Neutrophil (primary cell): Measurements from ENCODE around the gene ZER1.
A peak's percentile ranks its signal among the peaks of the same experiment; 100 is the strongest.
"Not testable (repeated sequence)": the region's sequence is repeated elsewhere in the genome, so short reads cannot be mapped to it uniquely, and the experiment has no call there.

Experiments used
- H3K27ac ChIP-seq: fragments of 200-600 bp; sonication (generic); 2 replicates; pipeline ENCODE4 v1.5.1; 2016; ENCODE audit warnings: mild to moderate bottlenecking, moderate library complexity
- H3K27me3 ChIP-seq: fragments of 200-600 bp; sonication (generic); 2 replicates; pipeline ENCODE4 v1.6.0; 2016; ENCODE audit warnings: mild to moderate bottlenecking
- H3K36me3 ChIP-seq: fragments of 200-600 bp; sonication (generic); 2 replicates; pipeline ENCODE4 v1.5.1; 2017
- H3K4me1 ChIP-seq, 2 experiments: fragments of 200-600 bp in 1 of 2; sonication (generic) in 1 of 2; 1 replicate in 1 of 2; 2 replicates in 1 of 2; pipeline versions ENCODE4 v1.5.1 to v1.6.1; 2013 to 2016; ENCODE audit warnings: low read depth in 1 of 2, low read length in 1 of 2, mild to moderate bottlenecking in 1 of 2, moderate library complexity in 1 of 2; ENCODE audit not compliant: control insufficient read depth in 1 of 2, insufficient read depth in 1 of 2
- H3K4me3 ChIP-seq, 2 experiments: fragments of 200-600 bp in 1 of 2; sonication (generic) in 1 of 2; 1 replicate in 1 of 2; 2 replicates in 1 of 2; pipeline ENCODE4 v1.5.1; 2013 to 2016; ENCODE audit warnings: low read depth in 1 of 2, low read length in 1 of 2, mild to moderate bottlenecking in 1 of 2, moderate library complexity in 1 of 2
- H3K9me3 ChIP-seq: fragments of 200-600 bp; sonication (generic); 2 replicates; pipeline ENCODE4 v1.5.1; 2016
- TF ChIP-seq, protein P1 (sequence below): fragments of 200-600 bp; sonication (generic); IDR thresholded peaks from 2 replicates; pipeline ENCODE4 v1.5.1; 2016; ENCODE audit warnings: antibody characterized with exemption

The ZER1 gene

DNA sequence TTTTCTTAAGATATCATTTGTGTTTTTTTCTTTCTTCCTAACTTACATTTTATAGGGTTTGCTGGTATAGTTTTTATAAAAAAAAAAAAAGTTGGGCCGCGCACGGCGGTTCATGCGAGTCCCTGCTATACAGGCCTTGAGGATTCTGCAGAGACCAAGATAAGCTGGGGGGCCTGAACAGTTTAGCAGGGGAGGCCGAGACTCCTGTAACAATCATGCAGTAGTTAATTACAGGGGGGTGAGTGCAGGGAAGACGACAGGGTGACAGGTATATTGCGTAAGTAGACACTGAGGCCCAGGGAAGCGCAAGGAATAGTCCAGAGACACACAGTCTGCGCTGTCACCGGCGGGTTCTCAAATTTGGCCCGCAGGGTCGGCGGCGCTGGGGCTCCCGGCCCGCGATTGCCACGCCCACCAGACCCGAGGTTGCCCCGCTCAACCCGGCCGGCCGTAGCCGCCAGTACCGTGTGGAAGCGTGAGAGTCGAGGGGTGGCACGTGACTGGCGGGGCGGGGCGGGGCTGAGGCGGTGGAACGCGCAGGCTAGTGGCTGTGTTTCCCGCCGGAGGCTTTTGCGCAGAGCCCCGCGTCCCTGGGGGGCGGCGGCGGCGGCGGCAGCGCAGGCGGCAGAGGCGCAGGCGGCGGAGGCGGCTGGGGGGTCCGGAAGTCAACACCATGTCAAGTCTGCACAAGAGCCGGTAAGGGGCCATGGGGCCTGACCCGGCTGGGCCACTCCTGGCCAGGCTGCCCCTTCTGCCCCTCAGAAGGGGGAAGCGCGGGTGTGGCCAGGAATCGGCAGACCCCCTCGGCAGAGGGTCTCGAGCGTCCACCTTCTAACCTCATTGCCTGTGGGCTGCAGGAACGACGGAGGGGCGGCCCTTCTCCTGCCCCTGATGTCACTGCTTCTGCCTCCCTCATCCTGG is 15.2 kb upstream of the ZER1 start, which contains the start of gene TBC1D13:
Gene TBC1D13, plus strand, starts transcription at position 573 of the 921 bp plus-strand sequence. Its CDS starts 101 bp downstream, at position 674.
- Histone ChIP-seq H3K4me1 (peaks cover 22 to 25% of the 10 kb centered on the region in 2 experiments), H3K36me3 (peaks cover 15% of the 10 kb centered on the region), H3K9me3 (no peaks in the 10 kb centered on the region), H3K27ac (peak within 1 kb of the TSS; percentile 86), H3K27me3 (no peaks in the 10 kb centered on the region), H3K4me3 (peak within 1 kb of the TSS; percentile 84 to 86)
- TF ChIP-seq, protein P1, sequence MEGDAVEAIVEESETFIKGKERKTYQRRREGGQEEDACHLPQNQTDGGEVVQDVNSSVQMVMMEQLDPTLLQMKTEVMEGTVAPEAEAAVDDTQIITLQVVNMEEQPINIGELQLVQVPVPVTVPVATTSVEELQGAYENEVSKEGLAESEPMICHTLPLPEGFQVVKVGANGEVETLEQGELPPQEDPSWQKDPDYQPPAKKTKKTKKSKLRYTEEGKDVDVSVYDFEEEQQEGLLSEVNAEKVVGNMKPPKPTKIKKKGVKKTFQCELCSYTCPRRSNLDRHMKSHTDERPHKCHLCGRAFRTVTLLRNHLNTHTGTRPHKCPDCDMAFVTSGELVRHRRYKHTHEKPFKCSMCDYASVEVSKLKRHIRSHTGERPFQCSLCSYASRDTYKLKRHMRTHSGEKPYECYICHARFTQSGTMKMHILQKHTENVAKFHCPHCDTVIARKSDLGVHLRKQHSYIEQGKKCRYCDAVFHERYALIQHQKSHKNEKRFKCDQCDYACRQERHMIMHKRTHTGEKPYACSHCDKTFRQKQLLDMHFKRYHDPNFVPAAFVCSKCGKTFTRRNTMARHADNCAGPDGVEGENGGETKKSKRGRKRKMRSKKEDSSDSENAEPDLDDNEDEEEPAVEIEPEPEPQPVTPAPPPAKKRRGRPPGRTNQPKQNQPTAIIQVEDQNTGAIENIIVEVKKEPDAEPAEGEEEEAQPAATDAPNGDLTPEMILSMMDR = no peak

DNA sequence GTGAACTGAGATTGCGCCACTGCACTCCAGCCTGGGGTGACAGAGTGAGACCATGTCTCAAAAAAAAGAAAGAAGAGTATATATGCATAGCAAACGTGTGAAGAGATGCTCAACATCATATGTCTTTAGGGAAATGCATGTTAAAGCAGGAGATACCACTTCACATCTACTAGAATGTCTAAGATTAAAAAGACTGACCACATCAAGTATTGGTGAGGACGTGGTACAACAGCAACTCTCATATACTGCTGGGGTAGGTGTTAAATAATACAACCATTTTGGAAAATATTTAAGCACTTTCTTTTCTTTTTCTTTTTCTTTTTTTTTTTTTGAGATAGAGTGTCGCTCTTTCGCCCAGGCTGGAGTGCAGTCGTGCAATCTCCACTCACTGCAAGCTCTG is 13.7 kb upstream of the ZER1 start:
- H3K27ac ChIP-seq = no peak overlapping the region
- H3K4me1 ChIP-seq = peaks cover 22 to 25% of the 10 kb centered on the region in 2 experiments
- no peaks in the 10 kb centered on the region for H3K9me3 ChIP-seq
- H3K36me3 ChIP-seq = peaks cover under 1% of the 10 kb centered on the region
- no peak overlapping the region for H3K4me3 ChIP-seq
- TF ChIP-seq, protein P1 = no peak
- no peaks in the 10 kb centered on the region for H3K27me3 ChIP-seq

DNA sequence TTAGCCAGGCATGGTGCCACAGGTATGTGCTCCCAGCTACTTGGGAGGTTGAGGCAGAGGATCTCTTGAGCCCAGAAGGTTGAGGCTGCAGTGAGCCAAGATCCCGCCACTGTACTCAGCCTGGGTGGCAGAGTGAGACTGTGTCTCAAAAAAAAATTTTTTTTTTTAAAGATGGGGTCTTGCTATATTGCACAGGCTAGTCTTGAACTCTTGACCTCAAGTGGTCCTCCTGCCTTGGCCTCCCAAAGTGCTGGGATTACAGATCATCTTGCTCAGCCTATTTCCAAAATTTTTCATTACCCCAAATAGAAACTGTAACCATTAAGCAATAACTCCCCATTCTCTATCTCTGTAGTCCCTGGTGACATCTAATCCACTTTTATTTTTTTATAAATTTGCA is 10.9 kb upstream of the ZER1 start:
- TF ChIP-seq, protein P1 = no peak
- H3K36me3 ChIP-seq = no peaks in the 10 kb centered on the region
- H3K27me3 ChIP-seq = no peaks in the 10 kb centered on the region
- H3K9me3 ChIP-seq = no peaks in the 10 kb centered on the region
- H3K4me1 ChIP-seq = peaks cover 9 to 10% of the 10 kb centered on the region in 2 experiments
- no peak overlapping the region for H3K4me3 ChIP-seq
- no peak overlapping the region for H3K27ac ChIP-seq

DNA sequence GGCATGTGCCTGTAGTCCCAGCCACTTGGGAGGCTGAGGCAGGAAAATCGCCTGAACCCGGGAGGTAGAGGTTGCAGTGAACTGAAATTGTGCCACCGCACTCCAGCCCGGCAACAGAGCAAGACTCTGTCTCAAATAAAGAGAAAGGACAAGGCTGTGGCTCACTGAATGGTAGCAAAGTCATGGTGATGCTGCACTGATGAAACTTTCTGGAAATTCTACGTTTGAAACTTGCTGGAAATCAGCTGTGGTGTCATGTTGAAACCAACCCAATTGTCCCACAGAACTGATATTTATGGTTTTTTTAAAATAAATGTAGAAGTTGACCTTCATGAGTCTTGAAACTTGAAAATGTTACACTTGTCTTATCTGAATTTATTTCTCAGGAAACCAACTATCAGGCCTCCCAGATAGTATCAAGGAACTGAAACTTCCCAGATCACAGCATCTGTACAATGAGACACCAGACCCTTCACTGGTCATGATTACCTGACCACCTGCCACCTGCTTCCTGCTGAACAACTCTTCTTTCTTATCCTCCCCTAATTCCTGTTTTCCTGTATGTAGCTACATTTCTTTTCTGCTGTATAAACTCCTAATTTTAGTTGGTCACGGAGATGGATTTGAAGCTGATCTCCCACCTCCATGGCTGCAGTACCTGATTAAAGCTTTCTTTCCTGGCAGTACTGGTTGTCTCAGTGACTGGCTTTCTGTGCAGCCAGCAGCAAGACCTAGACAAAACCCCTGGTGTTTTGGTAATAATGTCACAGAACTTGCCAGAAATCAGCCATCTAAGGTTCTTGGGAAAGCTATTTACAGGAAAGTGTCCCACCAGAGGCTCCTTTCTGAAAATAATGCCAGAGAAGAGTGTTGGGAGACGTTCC is 9.7 kb upstream of the ZER1 start:
- no peak overlapping the region for H3K27ac ChIP-seq
- H3K27me3 ChIP-seq = no peaks in the 10 kb centered on the region
- H3K36me3 ChIP-seq = no peaks in the 10 kb centered on the region
- peaks cover 0 to 3% of the 10 kb centered on the region in 2 experiments for H3K4me1 ChIP-seq
- no peak overlapping the region for H3K4me3 ChIP-seq
- TF ChIP-seq, protein P1 = no peak
- no peaks in the 10 kb centered on the region for H3K9me3 ChIP-seq

DNA sequence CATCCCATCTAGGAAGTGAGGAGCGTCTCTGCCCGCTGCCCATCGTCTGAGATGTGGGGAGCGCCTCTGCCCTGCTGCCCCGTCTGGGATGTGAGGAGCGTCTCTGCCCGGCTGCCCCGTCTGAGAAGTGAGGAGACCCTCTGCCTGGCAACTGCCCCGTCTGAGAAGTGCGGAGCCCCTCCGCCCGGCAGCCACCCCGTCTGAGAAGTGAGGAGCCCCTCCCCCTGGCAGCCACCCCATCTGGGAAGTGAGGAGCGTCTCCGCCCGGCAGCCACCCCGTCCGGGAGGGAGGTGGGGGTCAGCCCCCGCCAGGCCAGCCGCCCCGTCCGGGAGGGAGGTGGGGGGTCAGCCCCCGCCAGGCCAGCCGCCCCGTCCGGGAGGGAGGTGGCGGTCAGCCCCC is 8.4 kb upstream of the ZER1 start:
- not testable (repeated sequence) for H3K4me3 ChIP-seq, H3K4me1 ChIP-seq, H3K9me3 ChIP-seq, H3K27me3 ChIP-seq, H3K27ac ChIP-seq, H3K36me3 ChIP-seq
